IMR-90 (cell line): ENCODE data around the gene NAA30. TPM values are rescaled to one million over a fixed set of nuclear protein-coding genes. Genes with fewer than 3 reads are reported as not detected.

Experiments
- ATAC-seq: fragments of 200-7000 bp; cut with Tn5 transposase; 2 replicates; pipeline ENCODE4 v1.9.1; 2020; ENCODE audit warnings: low read depth, mild to moderate bottlenecking, moderate library complexity
- BruUV-seq: library from RNA; stranded (reverse); fragments of 400-500 nt; replicated peaks from 2 replicates; lab custom pipeline; 2021; lab: Mats Ljungman, UMichigan
- CTCF ChIA-PET: fragments of 300-600 bp; formaldehyde crosslinking; extraction: SDS; loops from one replicate; lab custom pipeline; 2021; ENCODE audit warnings: antibody characterized with exemption; lab: Yijun Ruan, JAX
- POLR2A ChIA-PET: fragments of 300-600 bp; sonication (Branson Sonifier 250); formaldehyde crosslinking; loops from one replicate; lab custom pipeline; 2022; ENCODE audit warnings: antibody characterized with exemption; ENCODE audit not compliant: unreplicated experiment; lab: Charles Lee
- DNase-seq: peaks from one replicate; pipeline ENCODE4 v3.0.0; 2013
- H2AFZ ChIP-seq: replicated peaks from 2 replicates; pipeline ENCODE3; 2013; ENCODE audit warnings: low read length, mild to moderate bottlenecking; ENCODE audit not compliant: poor library complexity
- H2AK5ac ChIP-seq: 2 replicates; pipeline ENCODE4 v1.6.1; 2013; ENCODE audit warnings: low read depth, low read length, inconsistent platforms
- H2AK9ac ChIP-seq: replicated peaks from 2 replicates; pipeline ENCODE3; 2013; ENCODE audit warnings: mild to moderate bottlenecking, low read depth, low read length, moderate library complexity; ENCODE audit not compliant: poor library complexity
- H2BK120ac ChIP-seq: 2 replicates; pipeline ENCODE4 v1.6.1; 2013; ENCODE audit warnings: low read depth, low read length, inconsistent platforms
- H2BK15ac ChIP-seq: 3 replicates; pipeline ENCODE4 v1.6.1; 2013; ENCODE audit warnings: low read depth, low read length, inconsistent platforms
- H2BK20ac ChIP-seq: 2 replicates; pipeline ENCODE4 v1.6.1; 2013; ENCODE audit warnings: low read depth, mild to moderate bottlenecking, inconsistent platforms, low read length, moderate library complexity
- H2BK5ac ChIP-seq: 2 replicates; pipeline ENCODE4 v1.6.1; 2013; ENCODE audit warnings: mild to moderate bottlenecking, low read depth, low read length, inconsistent platforms; ENCODE audit not compliant: poor library complexity, severe bottlenecking
- H3K14ac ChIP-seq: replicated peaks from 2 replicates; pipeline ENCODE4 v1.6.1; 2013; ENCODE audit warnings: low read depth, low read length, inconsistent platforms
- H3K18ac ChIP-seq: 2 replicates; pipeline ENCODE4 v1.6.1; 2013; ENCODE audit warnings: low read depth, low read length, control low read depth
- H3K23ac ChIP-seq: 2 replicates; pipeline ENCODE4 v1.6.1; 2013; ENCODE audit warnings: low read depth, low read length, inconsistent platforms
- H3K27ac ChIP-seq: 2 replicates; pipeline ENCODE4 v1.5.1; 2013; ENCODE audit warnings: mild to moderate bottlenecking, control low read depth, low read length; ENCODE audit not compliant: insufficient read depth
- H3K27me3 ChIP-seq: 2 replicates; pipeline ENCODE4 v1.6.1; 2013; ENCODE audit warnings: low read length; ENCODE audit not compliant: control insufficient read depth, insufficient read depth
- H3K36me3 ChIP-seq: 2 replicates; pipeline ENCODE4 v1.6.1; 2013; ENCODE audit warnings: low read length, mixed read lengths; ENCODE audit not compliant: control insufficient read depth, insufficient read depth
- H3K4ac ChIP-seq: 2 replicates; pipeline ENCODE4 v1.6.1; 2013; ENCODE audit warnings: low read depth, low read length, inconsistent platforms
- H3K4me1 ChIP-seq: 2 replicates; pipeline ENCODE4 v1.6.1; 2013; ENCODE audit warnings: low read length, mixed read lengths; ENCODE audit not compliant: control insufficient read depth, insufficient read depth
- H3K4me2 ChIP-seq: 2 replicates; pipeline ENCODE4 v1.6.1; 2013; ENCODE audit warnings: low read depth, mild to moderate bottlenecking, control low read depth, low read length, moderate library complexity
- H3K4me3 ChIP-seq: 2 replicates; pipeline ENCODE4 v1.5.1; 2013; ENCODE audit warnings: low read depth, mild to moderate bottlenecking, control low read depth, low read length, moderate library complexity; ENCODE audit not compliant: insufficient read depth
- H3K56ac ChIP-seq: 2 replicates; pipeline ENCODE4 v1.6.1; 2013; ENCODE audit warnings: low read length, inconsistent platforms; ENCODE audit not compliant: insufficient read depth; ENCODE audit errors: extremely low read depth
- H3K79me1 ChIP-seq, 2 experiments: 2 replicates each; pipeline ENCODE4 v1.6.1; 2013; ENCODE audit warnings: low read length in 2 of 2, inconsistent platforms in 1 of 2, low read depth in 1 of 2
- H3K9ac ChIP-seq: 2 replicates; pipeline ENCODE4 v1.6.1; 2013; ENCODE audit warnings: low read depth, low read length, control low read depth
- H3K9me1 ChIP-seq: 2 replicates; pipeline ENCODE4 v1.6.1; 2013; ENCODE audit warnings: low read length, inconsistent platforms; ENCODE audit not compliant: insufficient read depth
- H3K9me3 ChIP-seq: 2 replicates; pipeline ENCODE4 v1.6.1; 2013; ENCODE audit warnings: low read length; ENCODE audit not compliant: control insufficient read depth, insufficient read depth
- H4K20me1 ChIP-seq: 2 replicates; pipeline ENCODE4 v1.6.1; 2013; ENCODE audit warnings: low read length, inconsistent platforms; ENCODE audit not compliant: insufficient read depth
- H4K5ac ChIP-seq: 2 replicates; pipeline ENCODE4 v1.6.1; 2013; ENCODE audit warnings: mild to moderate bottlenecking, low read depth, low read length, control low read depth
- H4K8ac ChIP-seq, 2 experiments: 2 replicates each; pipeline ENCODE4 v1.6.1; 2013; ENCODE audit warnings: low read depth in 2 of 2, low read length in 2 of 2, control low read depth in 1 of 2, inconsistent platforms in 1 of 2
- H4K91ac ChIP-seq: 2 replicates; pipeline ENCODE4 v1.6.1; 2013; ENCODE audit warnings: low read depth, low read length, inconsistent platforms; ENCODE audit not compliant: insufficient read depth
- BHLHE40 ChIP-seq: fragments of 150-350 bp; IDR thresholded peaks from 2 replicates; pipeline ENCODE4 v1.6.1; 2016; ENCODE audit warnings: mild to moderate bottlenecking, low read depth, low read length
- CHD1 ChIP-seq: IDR thresholded peaks from 2 replicates; pipeline ENCODE4 v1.6.1; 2012; ENCODE audit warnings: low read depth, low read length, improper control_type of control experiment
- ELK1 ChIP-seq: fragments of 150-350 bp; IDR thresholded peaks from 2 replicates; pipeline ENCODE4 v1.6.1; 2016; ENCODE audit warnings: low read depth, mild to moderate bottlenecking, low read length, moderate library complexity, borderline replicate concordance
- MAZ ChIP-seq: IDR thresholded peaks from 2 replicates; pipeline ENCODE4 v1.6.1; 2012; ENCODE audit warnings: low read depth, mild to moderate bottlenecking, low read length, improper control_type of control experiment, moderate library complexity, borderline replicate concordance
- NFE2L2 ChIP-seq: fragments of 150-350 bp; IDR thresholded peaks from 2 replicates; pipeline ENCODE4 v1.6.1; 2016; ENCODE audit warnings: low read depth, mild to moderate bottlenecking, low read length
- RFX5 ChIP-seq: IDR thresholded peaks from 2 replicates; pipeline ENCODE4 v1.8.0; 2012; ENCODE audit warnings: low read depth, mild to moderate bottlenecking, low read length, moderate library complexity
- USF2 ChIP-seq: fragments of 150-350 bp; IDR thresholded peaks from 2 replicates; pipeline ENCODE4 v1.6.1; 2017; ENCODE audit warnings: mild to moderate bottlenecking, antibody characterized with exemption, low read length, low read depth
- WGBS, 2 experiments: methylation state at CpG; one replicate each; pipeline versions ENCODE4 v1.1.5 to v1.1.7; 2013; ENCODE audit warnings: missing lambda C conversion rate in 2 of 2; ENCODE audit not compliant: insufficient read length in 1 of 2; ENCODE audit errors: extremely low coverage in 2 of 2; 5-methylcytosine and 5-hydroxymethylcytosine counted together
- dilution Hi-C: fragments of 300-500 bp; cut with HindIII; formaldehyde crosslinking; loops from one replicate; pipeline ENCODE4 v1.14.3; 2018; ENCODE audit warnings: low sequenced_read_pairs; ENCODE audit not compliant: unreplicated experiment
- in situ Hi-C: fragments of 300-500 bp; cut with MboI; formaldehyde crosslinking; loops from 3 replicates; pipeline ENCODE4 v1.14.3; 2019; ENCODE audit warnings: low sequenced_read_pairs, inconsistent platforms, mixed read lengths
- intact Hi-C: fragments of 100-400 bp; cut with micrococcal nuclease; formaldehyde crosslinking; loops from 2 replicates; pipeline ENCODE4 v1.10.0; 2022
- polyA plus RNA-seq, 3 experiments: library from polyadenylated mRNA; depleted of rRNA; stranded (reverse); fragments of >200 nt; gene quantifications; 2 replicates each; pipeline ENCODE4 v1.2.3, GENCODE V29; 2012; ENCODE audit warnings: low replicate concordance in 1 of 3
- total RNA-seq: library from RNA; depleted of rRNA; stranded (reverse); fragments of >200 nt; gene quantifications from 2 replicates; pipeline ENCODE4 v1.2.3, GENCODE V29; 2012
- TF ChIP-seq, protein P1 (sequence below): conservative IDR thresholded peaks from 2 replicates; pipeline ENCODE4 v1.5.1; 2012; ENCODE audit warnings: mild to moderate bottlenecking, low read depth, low read length, improper control_type of control experiment

Gene NAA30
- total and polyA plus RNA-seq, 2 of the 4 experiments (the other 2 are of a cell fraction) = 5.8 to 24.4 TPM

GRCh38 chr14:57346741-57347140 is 43.6 kb upstream of the NAA30 start:
- Histone ChIP-seq H2AK5ac (no peak overlapping the region), H3K23ac (no peak overlapping the region), H3K9me1 (no peaks in the 10 kb centered on the region), H2AK9ac (no peak overlapping the region), H3K79me1 (no peaks in the 10 kb centered on the region), H3K27me3 (peaks cover 2% of the 10 kb centered on the region; the same call in 1 of the 2 replicates), H4K91ac (no peak overlapping the region), H3K56ac (no peak overlapping the region), H3K4me1 (no peaks in the 10 kb centered on the region), H4K8ac (no peak overlapping the region), H4K5ac (no peak overlapping the region), H3K14ac (no peak overlapping the region), H4K20me1 (no peaks in the 10 kb centered on the region), H2BK120ac (no peak overlapping the region), H3K27ac (no peak overlapping the region), H2BK15ac (no peak overlapping the region), H2AFZ (no peak overlapping the region), H2BK5ac (no peak overlapping the region), H3K9me3 (no peaks in the 10 kb centered on the region), H3K4me3 (no peak overlapping the region), H3K4ac (no peak overlapping the region), H3K9ac (no peak overlapping the region), H3K36me3 (no peaks in the 10 kb centered on the region), H3K18ac (no peak overlapping the region), H3K4me2 (no peak overlapping the region), H2BK20ac (no peak overlapping the region)
- BruUV-seq = no TSS peak
- DNase-seq = no peak
- TF ChIP-seq USF2 (no peak), RFX5 (no peak), MAZ (no peak), BHLHE40 (no peak), NFE2L2 (no peak), ELK1 (no peak), CHD1 (no peak)
- TF ChIP-seq, protein P1, sequence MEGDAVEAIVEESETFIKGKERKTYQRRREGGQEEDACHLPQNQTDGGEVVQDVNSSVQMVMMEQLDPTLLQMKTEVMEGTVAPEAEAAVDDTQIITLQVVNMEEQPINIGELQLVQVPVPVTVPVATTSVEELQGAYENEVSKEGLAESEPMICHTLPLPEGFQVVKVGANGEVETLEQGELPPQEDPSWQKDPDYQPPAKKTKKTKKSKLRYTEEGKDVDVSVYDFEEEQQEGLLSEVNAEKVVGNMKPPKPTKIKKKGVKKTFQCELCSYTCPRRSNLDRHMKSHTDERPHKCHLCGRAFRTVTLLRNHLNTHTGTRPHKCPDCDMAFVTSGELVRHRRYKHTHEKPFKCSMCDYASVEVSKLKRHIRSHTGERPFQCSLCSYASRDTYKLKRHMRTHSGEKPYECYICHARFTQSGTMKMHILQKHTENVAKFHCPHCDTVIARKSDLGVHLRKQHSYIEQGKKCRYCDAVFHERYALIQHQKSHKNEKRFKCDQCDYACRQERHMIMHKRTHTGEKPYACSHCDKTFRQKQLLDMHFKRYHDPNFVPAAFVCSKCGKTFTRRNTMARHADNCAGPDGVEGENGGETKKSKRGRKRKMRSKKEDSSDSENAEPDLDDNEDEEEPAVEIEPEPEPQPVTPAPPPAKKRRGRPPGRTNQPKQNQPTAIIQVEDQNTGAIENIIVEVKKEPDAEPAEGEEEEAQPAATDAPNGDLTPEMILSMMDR = no peak
- dilution Hi-C loops (no loop called here), intact Hi-C loops (no loop called here), in situ Hi-C loops (no loop called here)
- WGBS, 2 experiments = no CpG with 5 or more reads among the region's 2 CpGs
- no peak for ATAC-seq
- ChIA-PET POLR2A (no interaction called here), CTCF (no interaction called here)
